Panc1 (cell line): ENCODE results near the gene RSAD1.

ENCODE experiments used
- POLR2AphosphoS5 ChIP-seq: IDR thresholded peaks from 2 replicates; pipeline ENCODE4 v1.6.1; 2012; ENCODE audit warnings: mild to moderate bottlenecking, low read depth, low read length, moderate library complexity
- SIN3A ChIP-seq: IDR thresholded peaks from 2 replicates; pipeline ENCODE4 v1.6.1; 2012; ENCODE audit warnings: low read depth, mild to moderate bottlenecking, low read length, moderate library complexity, borderline replicate concordance; ENCODE audit not compliant: insufficient read depth
- TF ChIP-seq, protein P1 (sequence below): fragments of 450-650 bp; IDR thresholded peaks from 2 replicates; pipeline ENCODE4 v1.5.1; 2017; ENCODE audit warnings: mild to moderate bottlenecking

DNA sequence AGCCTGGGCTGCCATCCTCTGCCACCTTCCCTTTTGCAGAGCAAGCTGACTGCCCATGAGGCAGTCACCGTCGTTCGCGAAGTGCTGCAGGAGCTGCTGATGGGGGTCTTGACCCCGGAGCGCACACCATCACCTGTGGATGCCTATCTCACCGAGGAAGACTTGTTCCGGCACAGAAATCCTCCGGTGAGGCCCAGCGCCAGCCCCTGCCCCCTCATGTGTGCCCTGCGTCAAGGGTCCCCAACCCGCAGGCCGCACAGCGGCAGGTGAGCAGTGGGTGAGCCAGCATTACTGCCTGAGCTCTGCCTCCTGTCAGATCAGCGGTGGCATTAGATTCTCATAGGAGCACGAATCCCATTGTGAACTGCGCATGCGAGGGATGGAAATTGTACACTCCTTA, 46.2 kb downstream of the RSAD1 start:
- TF ChIP-seq, protein P1, sequence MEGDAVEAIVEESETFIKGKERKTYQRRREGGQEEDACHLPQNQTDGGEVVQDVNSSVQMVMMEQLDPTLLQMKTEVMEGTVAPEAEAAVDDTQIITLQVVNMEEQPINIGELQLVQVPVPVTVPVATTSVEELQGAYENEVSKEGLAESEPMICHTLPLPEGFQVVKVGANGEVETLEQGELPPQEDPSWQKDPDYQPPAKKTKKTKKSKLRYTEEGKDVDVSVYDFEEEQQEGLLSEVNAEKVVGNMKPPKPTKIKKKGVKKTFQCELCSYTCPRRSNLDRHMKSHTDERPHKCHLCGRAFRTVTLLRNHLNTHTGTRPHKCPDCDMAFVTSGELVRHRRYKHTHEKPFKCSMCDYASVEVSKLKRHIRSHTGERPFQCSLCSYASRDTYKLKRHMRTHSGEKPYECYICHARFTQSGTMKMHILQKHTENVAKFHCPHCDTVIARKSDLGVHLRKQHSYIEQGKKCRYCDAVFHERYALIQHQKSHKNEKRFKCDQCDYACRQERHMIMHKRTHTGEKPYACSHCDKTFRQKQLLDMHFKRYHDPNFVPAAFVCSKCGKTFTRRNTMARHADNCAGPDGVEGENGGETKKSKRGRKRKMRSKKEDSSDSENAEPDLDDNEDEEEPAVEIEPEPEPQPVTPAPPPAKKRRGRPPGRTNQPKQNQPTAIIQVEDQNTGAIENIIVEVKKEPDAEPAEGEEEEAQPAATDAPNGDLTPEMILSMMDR, result no peak
- TF ChIP-seq POLR2AphosphoS5 (no peak), SIN3A (no peak)
